Measurements from ENCODE around the gene EID3. TPM values are rescaled to one million over a fixed set of nuclear protein-coding genes. Genes with fewer than 3 reads are reported as not detected.

Gene EID3
- total RNA-seq, 1 donor from 2014 or later = 2.4 TPM

DNA sequence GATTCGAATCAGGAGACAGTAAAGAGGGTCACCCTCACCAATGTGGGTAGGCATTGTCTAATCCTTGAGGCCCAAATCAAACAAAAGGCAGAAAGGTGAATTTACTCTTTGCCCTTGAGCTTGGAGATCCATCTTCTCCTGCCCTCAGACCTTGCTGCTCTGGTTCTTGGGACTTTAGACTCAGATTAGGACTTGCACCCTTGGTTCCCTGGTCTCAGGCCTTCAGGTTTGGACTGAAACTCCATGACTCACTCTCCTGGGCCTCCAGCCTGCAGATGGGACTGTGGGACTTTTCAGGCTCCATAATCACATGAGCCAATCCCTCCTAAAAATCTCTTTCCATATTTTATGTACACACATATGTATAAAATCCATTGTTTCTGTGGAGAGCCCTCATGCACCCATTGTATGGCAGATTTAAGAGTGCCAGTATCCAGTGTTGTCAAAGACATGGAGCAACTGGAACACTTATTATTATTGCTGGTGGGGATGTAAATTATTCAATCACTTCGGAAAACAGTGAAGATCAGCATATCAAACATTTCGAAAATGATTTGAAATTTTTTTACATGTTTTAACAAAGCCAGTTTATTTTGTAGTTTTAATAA lies 48.7 kb downstream of the EID3 start:
- DNase-seq (ENCODE audit: low read depth) = no peak
- no peaks in the 10 kb centered on the region for H3K27me3 ChIP-seq (ENCODE audit: control insufficient read depth, insufficient read depth, low read length)
- H3K4me3 ChIP-seq (ENCODE audit: low read depth, low read length) = no peak overlapping the region
- FAIRE-seq = no peak
- peaks cover 14% of the 10 kb centered on the region for H3K36me3 ChIP-seq (ENCODE audit: control insufficient read depth, insufficient read depth, low read length)
- TF ChIP-seq, protein P1, sequence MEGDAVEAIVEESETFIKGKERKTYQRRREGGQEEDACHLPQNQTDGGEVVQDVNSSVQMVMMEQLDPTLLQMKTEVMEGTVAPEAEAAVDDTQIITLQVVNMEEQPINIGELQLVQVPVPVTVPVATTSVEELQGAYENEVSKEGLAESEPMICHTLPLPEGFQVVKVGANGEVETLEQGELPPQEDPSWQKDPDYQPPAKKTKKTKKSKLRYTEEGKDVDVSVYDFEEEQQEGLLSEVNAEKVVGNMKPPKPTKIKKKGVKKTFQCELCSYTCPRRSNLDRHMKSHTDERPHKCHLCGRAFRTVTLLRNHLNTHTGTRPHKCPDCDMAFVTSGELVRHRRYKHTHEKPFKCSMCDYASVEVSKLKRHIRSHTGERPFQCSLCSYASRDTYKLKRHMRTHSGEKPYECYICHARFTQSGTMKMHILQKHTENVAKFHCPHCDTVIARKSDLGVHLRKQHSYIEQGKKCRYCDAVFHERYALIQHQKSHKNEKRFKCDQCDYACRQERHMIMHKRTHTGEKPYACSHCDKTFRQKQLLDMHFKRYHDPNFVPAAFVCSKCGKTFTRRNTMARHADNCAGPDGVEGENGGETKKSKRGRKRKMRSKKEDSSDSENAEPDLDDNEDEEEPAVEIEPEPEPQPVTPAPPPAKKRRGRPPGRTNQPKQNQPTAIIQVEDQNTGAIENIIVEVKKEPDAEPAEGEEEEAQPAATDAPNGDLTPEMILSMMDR (IDR thresholded peaks at IDR 0.05; ENCODE audit: insufficient read depth, low read length, severe bottlenecking) = no peak

DNA sequence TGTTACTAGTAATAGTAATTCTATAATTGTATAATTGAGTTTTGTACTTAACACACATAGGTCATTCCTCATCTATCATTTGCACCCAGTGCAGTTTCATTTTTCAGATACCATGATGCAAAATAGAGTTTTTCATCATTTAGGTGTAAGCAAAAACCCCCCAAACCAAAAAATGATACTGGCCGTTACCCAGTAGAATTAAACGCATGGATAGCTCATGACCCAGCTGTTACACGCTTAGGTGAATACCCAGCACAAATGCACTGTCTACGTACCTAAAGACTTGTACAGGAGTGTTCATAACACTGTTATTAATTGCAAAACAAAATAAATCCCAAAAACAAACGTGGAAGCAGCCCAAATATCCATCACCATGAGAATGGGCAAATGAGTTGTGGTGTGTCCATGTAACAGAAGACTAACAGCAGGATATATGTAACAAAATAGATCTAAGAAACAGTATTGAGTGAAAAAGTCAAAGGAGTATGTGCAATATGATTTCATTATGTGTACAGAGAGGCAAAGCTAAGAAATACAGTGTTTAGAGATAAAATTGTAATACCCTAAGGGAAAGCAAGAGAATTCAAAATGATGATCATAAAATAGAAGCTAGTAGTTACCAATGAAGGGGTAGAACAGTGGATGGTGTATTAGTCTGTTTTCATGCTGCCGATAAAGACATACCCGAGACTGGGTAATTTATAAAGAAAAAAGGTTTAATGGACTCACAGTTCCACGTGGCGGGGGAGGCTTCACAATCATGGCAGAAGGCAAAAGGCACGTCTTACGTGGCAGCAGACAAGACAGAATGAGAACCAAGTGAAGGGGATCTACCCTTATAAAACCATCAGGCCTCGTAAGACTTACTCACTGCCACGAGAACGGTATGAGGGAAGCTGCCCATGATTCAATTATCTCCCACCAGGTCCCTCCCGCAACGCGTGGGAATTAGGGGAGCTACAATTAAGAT lies 49.8 kb downstream of the EID3 start:
- Histone ChIP-seq H3K36me3 (ENCODE audit: control insufficient read depth, insufficient read depth, low read length) (peaks cover 11% of the 10 kb centered on the region), H3K27me3 (ENCODE audit: control insufficient read depth, insufficient read depth, low read length) (no peaks in the 10 kb centered on the region), H3K4me3 (ENCODE audit: low read depth, low read length) (no peak overlapping the region)
- TF ChIP-seq, protein P1 (IDR thresholded peaks at IDR 0.05; ENCODE audit: insufficient read depth, low read length, severe bottlenecking) = no peak
- FAIRE-seq (no peak), DNase-seq (ENCODE audit: low read depth) (no peak)

DNA sequence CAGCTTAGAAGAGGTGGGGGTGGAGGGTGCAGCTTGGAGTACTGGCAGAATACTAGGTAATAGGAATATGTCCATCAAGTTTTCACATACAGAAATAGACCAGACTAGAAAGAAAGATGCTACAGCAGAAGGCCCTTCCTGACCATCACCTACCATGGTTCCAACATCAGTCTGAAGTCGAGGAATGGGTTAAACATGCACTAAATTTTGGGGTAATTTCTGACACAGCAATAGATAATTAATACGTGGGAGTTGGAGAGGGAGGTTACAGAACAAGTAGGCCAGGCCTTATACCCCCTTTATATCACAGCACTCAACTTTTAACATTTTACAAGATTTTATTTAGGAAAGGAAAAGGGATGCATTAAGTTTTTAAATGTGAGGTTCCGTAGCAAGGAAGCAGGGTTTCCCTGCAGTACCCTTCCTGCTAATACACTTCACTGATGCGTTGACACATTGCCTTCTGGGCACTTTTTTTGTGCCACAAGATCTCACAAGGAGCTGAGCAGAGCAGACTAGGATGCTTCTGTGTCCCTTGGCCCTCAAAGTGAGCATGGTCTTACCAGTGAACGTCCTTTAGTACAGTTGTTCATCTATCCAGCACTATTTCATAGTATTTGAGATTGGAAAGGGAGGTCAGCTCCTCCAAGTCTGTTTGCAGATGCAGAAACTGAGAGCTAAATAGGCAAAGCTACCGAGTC lies 50.8 kb downstream of the EID3 start:
- peaks cover 5% of the 10 kb centered on the region for H3K36me3 ChIP-seq (ENCODE audit: control insufficient read depth, insufficient read depth, low read length)
- no peaks in the 10 kb centered on the region for H3K27me3 ChIP-seq (ENCODE audit: control insufficient read depth, insufficient read depth, low read length)
- DNase-seq (ENCODE audit: low read depth) (no peak), FAIRE-seq (no peak)
- no peak overlapping the region for H3K4me3 ChIP-seq (ENCODE audit: low read depth, low read length)
- TF ChIP-seq, protein P1 (IDR thresholded peaks at IDR 0.05; ENCODE audit: insufficient read depth, low read length, severe bottlenecking) = no peak

Other genes with a start within 250 kb of the EID3 start
- 7.6 and 8.7 TPM in 2 replicates for gene HCFC2, start 239.2 kb upstream of the EID3 start, total RNA-seq
- 21.1 and 27.1 TPM in 2 replicates for gene NFYB, start 165.5 kb upstream of the EID3 start, total RNA-seq
- 60.2 and 88.2 TPM in 2 replicates for gene TXNRD1, start 88.0 kb upstream of the EID3 start, total RNA-seq
- gene CHST11, start 153.2 kb downstream of the EID3 start, total RNA-seq = 4.2 and 7.9 TPM in 2 replicates